HEK293T (cell line): ENCODE results near the gene SART3.

Source experiments
- ARNT ChIP-seq: fragments of 450-650 bp; IDR thresholded peaks from 2 replicates; pipeline ENCODE4 v1.6.1; 2017; ENCODE audit warnings: mild to moderate bottlenecking
- BHLHE40 ChIP-seq: fragments of 450-650 bp; IDR thresholded peaks from 2 replicates; pipeline ENCODE4 v1.6.1; 2016; ENCODE audit warnings: mild to moderate bottlenecking, moderate library complexity, borderline replicate concordance
- CTBP1 ChIP-seq: fragments of 450-650 bp; IDR thresholded peaks from 2 replicates; pipeline ENCODE4 v1.6.1; 2016; ENCODE audit warnings: borderline replicate concordance
- ELF4 ChIP-seq: fragments of 450-650 bp; IDR thresholded peaks from 2 replicates; pipeline ENCODE4 v1.6.1; 2017; ENCODE audit warnings: antibody characterized with exemption
- FOXK2 ChIP-seq: fragments of 450-650 bp; IDR thresholded peaks from 2 replicates; pipeline ENCODE4 v1.6.1; 2016; ENCODE audit warnings: mild to moderate bottlenecking
- FOXM1 ChIP-seq: fragments of 450-650 bp; IDR thresholded peaks from 2 replicates; pipeline ENCODE4 v1.6.1; 2017; ENCODE audit warnings: mild to moderate bottlenecking, borderline replicate concordance
- HDGF ChIP-seq: fragments of 450-650 bp; IDR thresholded peaks from 2 replicates; pipeline ENCODE4 v1.6.1; 2017; ENCODE audit warnings: antibody characterized with exemption, borderline replicate concordance
- LEF1 ChIP-seq: fragments of 450-650 bp; IDR thresholded peaks from 2 replicates; pipeline ENCODE4 v1.6.1; 2017; ENCODE audit warnings: mild to moderate bottlenecking, borderline replicate concordance
- NFRKB ChIP-seq: fragments of 450-650 bp; IDR thresholded peaks from 2 replicates; pipeline ENCODE4 v1.6.1; 2016; ENCODE audit warnings: mild to moderate bottlenecking, moderate library complexity
- SP1 ChIP-seq: fragments of 450-650 bp; IDR thresholded peaks from 2 replicates; pipeline ENCODE4 v1.6.1; 2017
- SUZ12 ChIP-seq: fragments of 450-650 bp; IDR thresholded peaks from 2 replicates; pipeline ENCODE4 v1.6.1; 2016; ENCODE audit warnings: mild to moderate bottlenecking
- TARDBP ChIP-seq: fragments of 450-650 bp; IDR thresholded peaks from 2 replicates; pipeline ENCODE4 v1.6.1; 2016
- ZNF384 ChIP-seq: fragments of 450-650 bp; IDR thresholded peaks from 2 replicates; pipeline ENCODE4 v1.6.1; 2016
- TF ChIP-seq, protein P1 (sequence below): fragments of 450-650 bp; IDR thresholded peaks from 2 replicates; pipeline ENCODE4 v1.6.1; 2016

DNA sequence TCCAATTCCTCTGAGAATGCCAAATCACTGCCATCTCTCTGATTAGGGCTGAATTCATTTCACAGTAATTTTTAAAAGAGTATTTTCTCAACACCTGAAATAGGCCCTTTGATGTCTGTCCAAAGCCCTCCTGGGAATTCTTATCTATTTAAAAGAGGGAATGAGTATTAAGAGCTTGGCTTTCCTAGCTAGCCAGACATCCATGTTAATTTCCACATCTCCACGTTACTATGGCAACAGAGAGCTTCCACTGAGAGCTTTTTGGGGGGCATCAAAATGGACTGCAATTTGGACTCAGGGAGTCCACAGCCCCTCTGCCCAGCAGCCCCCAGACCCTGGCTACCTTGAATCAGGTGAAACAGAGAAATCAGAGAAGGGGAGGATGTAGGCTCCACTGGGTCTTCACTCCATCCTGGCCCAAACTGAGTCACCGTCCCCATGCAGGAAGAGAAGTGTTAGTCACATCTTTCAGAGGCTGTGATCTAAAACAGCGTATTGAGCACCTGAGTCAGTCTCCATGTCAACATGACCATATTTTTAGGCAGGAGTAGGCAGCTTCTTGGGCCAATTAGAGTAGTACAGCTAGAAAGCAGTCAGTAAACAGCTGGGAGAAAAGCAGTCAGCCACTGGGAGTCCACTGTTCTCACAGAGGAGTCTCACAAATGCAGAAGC is 52.9 kb downstream of the SART3 start:
- TF ChIP-seq SUZ12 (no peak), NFRKB (no peak), HDGF (no peak), TARDBP (no peak), ZNF384 (no peak), SP1 (no peak), FOXK2 (no peak), BHLHE40 (no peak), FOXM1 (no peak), LEF1 (no peak), ARNT (no peak), ELF4 (no peak), CTBP1 (no peak)
- TF ChIP-seq, protein P1, sequence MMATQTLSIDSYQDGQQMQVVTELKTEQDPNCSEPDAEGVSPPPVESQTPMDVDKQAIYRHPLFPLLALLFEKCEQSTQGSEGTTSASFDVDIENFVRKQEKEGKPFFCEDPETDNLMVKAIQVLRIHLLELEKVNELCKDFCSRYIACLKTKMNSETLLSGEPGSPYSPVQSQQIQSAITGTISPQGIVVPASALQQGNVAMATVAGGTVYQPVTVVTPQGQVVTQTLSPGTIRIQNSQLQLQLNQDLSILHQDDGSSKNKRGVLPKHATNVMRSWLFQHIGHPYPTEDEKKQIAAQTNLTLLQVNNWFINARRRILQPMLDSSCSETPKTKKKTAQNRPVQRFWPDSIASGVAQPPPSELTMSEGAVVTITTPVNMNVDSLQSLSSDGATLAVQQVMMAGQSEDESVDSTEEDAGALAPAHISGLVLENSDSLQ, result no peak
